HG03521 (cell line): ENCODE data around the gene DMPK.

Experiments
- ATAC-seq: cut with Tn5 transposase; IDR thresholded peaks from one replicate; pipeline ENCODE4 v1.9.1; 2021; ENCODE audit warnings: mild to moderate bottlenecking, moderate library complexity; ENCODE audit not compliant: unreplicated experiment

DMPK gene

GRCh38 chr19:45789035-45789786 is 6.9 kb upstream of the DMPK start:
- ATAC-seq = no peak

- ATAC-seq = no peak
Observed at GRCh38 chr19:45786533-45786894, 4.2 kb upstream of the DMPK start.

- ATAC-seq = no peak
Observed at GRCh38 chr19:45785781-45786532, 3.7 kb upstream of the DMPK start.

- no peak for ATAC-seq
Observed at GRCh38 chr19:45785097-45785496, 2.8 kb upstream of the DMPK start.

- no peak for ATAC-seq
Observed at GRCh38 chr19:45784096-45784495, 1.8 kb upstream of the DMPK start.

GRCh38 chr19:45782820-45783785 is 813 bp upstream of the DMPK start:
- ATAC-seq = no peak

GRCh38 chr19:45781214-45782161 is 802 bp downstream of the DMPK start:
- ATAC-seq = no peak

GRCh38 chr19:45780448-45781213 is 1.7 kb downstream of the DMPK start:
- ATAC-seq = no peak

GRCh38 chr19:45780146-45780447 is 2.2 kb downstream of the DMPK start:
- no peak for ATAC-seq

GRCh38 chr19:45779231-45780145 is 2.8 kb downstream of the DMPK start:
- peak; percentile 70 for ATAC-seq

- no peak for ATAC-seq
Observed at GRCh38 chr19:45778010-45778661, 4.2 kb downstream of the DMPK start.

- ATAC-seq = no peak
Observed at GRCh38 chr19:45777395-45777961, 4.8 kb downstream of the DMPK start.

GRCh38 chr19:45774765-45775164 is 7.5 kb downstream of the DMPK start:
- no peak for ATAC-seq

- ATAC-seq = no peak
Observed at GRCh38 chr19:45773384-45773783, 8.9 kb downstream of the DMPK start.

GRCh38 chr19:45772912-45773311 is 9.4 kb downstream of the DMPK start:
- ATAC-seq = no peak

GRCh38 chr19:45772130-45772840 is 10.0 kb downstream of the DMPK start:
- no peak for ATAC-seq

- ATAC-seq = no peak
Observed at GRCh38 chr19:45771311-45771933, 10.9 kb downstream of the DMPK start.
